Endodermal cell (in vitro differentiated cells): ENCODE data around the gene NKAIN1. TPM values are rescaled to one million over a fixed set of nuclear protein-coding genes. Genes with fewer than 3 reads are reported as not detected.

ENCODE experiments used
- DNase-seq: peaks from one replicate; pipeline ENCODE4 v3.0.0-alpha.2; 2017
- H3K27ac ChIP-seq: 2 replicates; pipeline ENCODE4 v1.5.1; 2013; ENCODE audit warnings: mild to moderate bottlenecking, low read depth, low read length, moderate library complexity
- H3K27me3 ChIP-seq: 2 replicates; pipeline ENCODE4 v1.6.1; 2013; ENCODE audit warnings: mild to moderate bottlenecking, low read length, moderate library complexity; ENCODE audit not compliant: insufficient read depth, control insufficient read depth, poor library complexity, severe bottlenecking
- H3K36me3 ChIP-seq: 2 replicates; pipeline ENCODE4 v1.7.0; 2013; ENCODE audit warnings: mild to moderate bottlenecking, low read length, moderate library complexity; ENCODE audit not compliant: control insufficient read depth, insufficient read depth
- H3K4me1 ChIP-seq: one replicate; pipeline ENCODE4 v1.7.0; 2013; ENCODE audit warnings: low read length; ENCODE audit not compliant: control insufficient read depth, insufficient read depth
- H3K4me3 ChIP-seq: 2 replicates; pipeline ENCODE4 v1.5.1; 2013; ENCODE audit warnings: mild to moderate bottlenecking, low read length, moderate library complexity
- H3K9ac ChIP-seq: 2 replicates; pipeline ENCODE4 v1.6.1; 2013; ENCODE audit warnings: mild to moderate bottlenecking, low read length, moderate library complexity; ENCODE audit not compliant: poor library complexity, severe bottlenecking; ENCODE audit errors: extremely low read depth
- H3K9me3 ChIP-seq: 2 replicates; pipeline ENCODE4 v1.6.1; 2013; ENCODE audit warnings: mild to moderate bottlenecking, low read length, moderate library complexity; ENCODE audit not compliant: control insufficient read depth
- H3K27ac Mint-ChIP-seq: 2 replicates; pipeline ENCODE4 v1.8.0; 2020; ENCODE audit warnings: mixed read lengths
- H3K27me3 Mint-ChIP-seq: 2 replicates; pipeline ENCODE4 v1.8.0; 2021; ENCODE audit warnings: mild to moderate bottlenecking, mixed read lengths; ENCODE audit not compliant: insufficient read depth
- H3K36me3 Mint-ChIP-seq: 2 replicates; pipeline ENCODE4 v1.8.0; 2020; ENCODE audit warnings: low read depth, mixed read lengths
- H3K4me1 Mint-ChIP-seq: 2 replicates; pipeline ENCODE4 v1.8.0; 2020; ENCODE audit warnings: mixed read lengths
- H3K4me3 Mint-ChIP-seq: 2 replicates; pipeline ENCODE4 v1.8.0; 2020; ENCODE audit warnings: mild to moderate bottlenecking, moderate library complexity, mixed read lengths
- H3K9me3 Mint-ChIP-seq: 2 replicates; pipeline ENCODE4 v1.8.0; 2020; ENCODE audit warnings: mild to moderate bottlenecking, mixed read lengths
- CTCF ChIP-seq: fragments of 200-600 bp; sonication (generic); conservative IDR thresholded peaks from 2 replicates; pipeline ENCODE4 v1.5.0; 2021; ENCODE audit warnings: antibody characterized with exemption, mild to moderate bottlenecking
- WGBS, 2 experiments: methylation state at CpG; one replicate each; pipeline versions ENCODE4 v1.1.5 to v1.1.7; 2013; ENCODE audit warnings: missing lambda C conversion rate in 2 of 2, mixed read lengths in 1 of 2; ENCODE audit not compliant: insufficient coverage in 1 of 2, insufficient read length in 1 of 2; 5-methylcytosine and 5-hydroxymethylcytosine counted together
- total RNA-seq, 2 donors: library from RNA; stranded (reverse); fragmentation: NEBNext Ultra II Directional in 1 of 2; extraction: Animal tissue kit (Norgen Biotek cat#: 25700) in 1 of 2; gene quantifications; 2 replicates in 1 of 2; 3 replicates in 1 of 2; pipeline ENCODE4 v1.2.1, GENCODE V29; 2021

The NKAIN1 gene
- total RNA-seq, 2 donors from 2014 or later = 7.0 to 13.2 TPM

GRCh38 chr1:31183927-31184554 is 55.6 kb downstream of the NKAIN1 start:
- Histone ChIP-seq H3K36me3 (no peaks in the 10 kb centered on the region), H3K4me1 (peaks cover 5% of the 10 kb centered on the region), H3K4me3 (no peak overlapping the region), H3K27me3 (no peaks in the 10 kb centered on the region), H3K9me3 (no peaks in the 10 kb centered on the region), H3K27ac (no peak overlapping the region), H3K9ac (no peak overlapping the region)
- WGBS, 2 experiments = 43 to 46% methylated on average over 3 to 6 of the region's 6 CpGs
- Mint-ChIP-seq H3K27me3 (peaks cover 6% of the 10 kb centered on the region), H3K4me1 (peaks cover 6% of the 10 kb centered on the region), H3K27ac (no peak overlapping the region), H3K36me3 (no peaks in the 10 kb centered on the region), H3K4me3 (no peak overlapping the region), H3K9me3 (no peaks in the 10 kb centered on the region)
- TF ChIP-seq CTCF = peak; percentile 93
- DNase-seq = peak; percentile 91

DNA sequence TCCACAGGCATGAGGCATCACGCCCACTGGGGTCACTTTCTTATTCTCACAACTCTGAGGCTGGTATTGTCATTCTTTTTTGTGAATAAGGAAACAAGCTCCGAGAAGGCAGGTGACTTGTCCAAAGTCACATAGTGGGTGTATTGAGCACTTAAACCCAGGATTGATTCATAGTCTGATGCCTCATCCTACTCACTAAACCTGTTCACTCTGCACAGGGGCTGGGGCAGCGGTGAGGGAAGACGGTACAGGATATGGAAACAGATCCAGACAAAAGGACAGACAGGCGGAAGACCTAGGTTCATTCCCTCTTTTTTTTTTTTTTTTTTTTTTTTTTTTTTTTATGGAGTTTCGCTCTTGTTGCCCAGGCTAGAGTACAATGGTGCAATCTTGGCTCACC is 56.6 kb downstream of the NKAIN1 start:
- Histone ChIP-seq H3K36me3 (no peaks in the 10 kb centered on the region), H3K4me3 (no peak overlapping the region), H3K9me3 (no peaks in the 10 kb centered on the region), H3K27me3 (no peaks in the 10 kb centered on the region), H3K9ac (no peak overlapping the region), H3K27ac (no peak overlapping the region), H3K4me1 (peaks cover 5% of the 10 kb centered on the region)
- Mint-ChIP-seq H3K27ac (no peak overlapping the region), H3K36me3 (no peaks in the 10 kb centered on the region), H3K27me3 (peaks cover 6% of the 10 kb centered on the region), H3K4me3 (no peak overlapping the region), H3K9me3 (no peaks in the 10 kb centered on the region), H3K4me1 (peaks cover 6% of the 10 kb centered on the region)
- WGBS, 2 experiments = 80 to 87% methylated on average over 2 to 6 of the region's 6 CpGs
- no peak for TF ChIP-seq CTCF
- no peak for DNase-seq

- Histone ChIP-seq H3K9me3 (no peaks in the 10 kb centered on the region), H3K27ac (no peak overlapping the region), H3K9ac (no peak overlapping the region), H3K4me1 (peaks cover 5% of the 10 kb centered on the region), H3K4me3 (no peak overlapping the region), H3K27me3 (no peaks in the 10 kb centered on the region), H3K36me3 (no peaks in the 10 kb centered on the region)
- peaks cover 6% of the 10 kb centered on the region for H3K27me3 Mint-ChIP-seq
- H3K36me3 Mint-ChIP-seq = no peaks in the 10 kb centered on the region
- TF ChIP-seq CTCF = peak; percentile 24
- no peak overlapping the region for H3K27ac Mint-ChIP-seq
- H3K4me3 Mint-ChIP-seq = peak overlapping the region; percentile 55
- peaks cover 6% of the 10 kb centered on the region for H3K4me1 Mint-ChIP-seq
- 31 to 34% methylated on average over 3 to 18 of the region's 18 CpGs for WGBS, 2 experiments
- H3K9me3 Mint-ChIP-seq = peaks cover 2% of the 10 kb centered on the region
- DNase-seq = peak; percentile 96
Measured at GRCh38 chr1:31182352-31182751, 57.3 kb downstream of the NKAIN1 start.
